Measurements from ENCODE around the gene SH3PXD2A. TPM values are rescaled to one million over a fixed set of nuclear protein-coding genes. Genes with fewer than 3 reads are reported as not detected.
A peak's percentile ranks its signal among the peaks of the same experiment; 100 is the strongest.
"Not testable (repeated sequence)": the region's sequence is repeated elsewhere in the genome, so short reads cannot be mapped to it uniquely, and the experiment has no call there.

SH3PXD2A gene
- total RNA-seq, 1 donor from 2014 or later = 38.6 TPM

DNA sequence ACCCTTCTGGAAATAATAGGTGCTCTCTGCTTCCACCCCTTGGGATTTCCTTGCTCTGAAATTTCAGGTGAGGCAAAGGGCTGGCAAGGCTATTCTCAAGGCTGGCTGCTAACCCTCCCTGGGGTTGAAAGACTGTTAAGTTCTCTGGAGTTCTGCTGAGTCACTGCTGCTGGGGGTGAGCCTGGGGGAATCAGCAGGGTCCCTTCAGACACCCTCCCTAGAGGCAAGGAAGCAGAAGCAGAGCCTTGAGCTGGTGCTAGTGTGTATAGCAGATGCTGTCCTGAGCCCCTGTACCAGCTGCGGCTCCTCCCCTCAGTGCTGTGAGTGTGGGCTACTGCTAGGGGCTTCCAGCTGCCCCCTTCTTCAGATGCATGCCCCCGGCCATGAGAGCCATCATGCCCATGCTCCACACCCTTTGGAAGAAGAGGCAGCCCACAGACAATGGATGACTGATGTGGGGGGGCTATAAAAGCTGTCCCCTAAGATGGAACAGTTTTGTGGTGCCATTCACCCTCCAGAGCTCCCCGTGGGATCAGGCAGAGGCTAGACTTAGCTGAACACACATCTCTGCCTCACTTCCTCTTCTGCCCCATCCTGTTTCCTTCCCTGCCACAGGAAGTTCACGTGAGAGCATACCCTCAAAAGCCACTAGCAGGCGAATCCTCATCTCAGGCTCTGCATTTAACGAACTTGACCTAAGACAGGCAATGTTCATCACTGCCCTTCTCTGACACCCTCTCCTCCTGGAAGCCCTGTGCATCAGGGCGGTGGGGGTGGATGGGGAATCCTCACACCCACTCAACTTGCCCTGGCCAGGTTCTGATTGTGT, 91.8 kb downstream of the SH3PXD2A start:
- Mint-ChIP-seq H3K27ac (peak overlapping the region; percentile 7), H3K4me3 (no peak overlapping the region)

DNA sequence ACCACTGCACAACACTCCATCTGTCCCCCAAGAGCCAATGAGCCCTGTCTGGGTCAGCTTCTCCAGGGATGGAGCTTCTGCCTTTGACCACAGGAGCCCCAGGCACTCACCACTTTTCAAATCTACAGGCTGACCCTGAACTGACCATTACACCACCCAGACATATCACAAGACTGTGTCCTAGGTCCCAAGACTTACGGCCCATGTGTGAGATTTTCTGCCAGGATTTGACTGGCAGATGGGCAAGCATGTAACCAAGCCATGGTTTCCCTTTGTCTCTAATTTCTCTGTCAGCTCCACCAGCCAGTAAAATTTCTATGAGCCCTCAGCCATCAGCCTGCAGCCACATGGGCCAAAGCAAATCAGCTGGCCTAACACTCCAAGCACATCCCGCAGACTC, 92.5 kb downstream of the SH3PXD2A start:
- peaks cover 5% of the 10 kb centered on the region for H3K36me3 Mint-ChIP-seq
- H3K4me1 Mint-ChIP-seq (ENCODE audit: unreplicated experiment) = peaks cover 49% of the 10 kb centered on the region
- no peak overlapping the region for H3K27ac Mint-ChIP-seq
- TF ChIP-seq, protein P1, sequence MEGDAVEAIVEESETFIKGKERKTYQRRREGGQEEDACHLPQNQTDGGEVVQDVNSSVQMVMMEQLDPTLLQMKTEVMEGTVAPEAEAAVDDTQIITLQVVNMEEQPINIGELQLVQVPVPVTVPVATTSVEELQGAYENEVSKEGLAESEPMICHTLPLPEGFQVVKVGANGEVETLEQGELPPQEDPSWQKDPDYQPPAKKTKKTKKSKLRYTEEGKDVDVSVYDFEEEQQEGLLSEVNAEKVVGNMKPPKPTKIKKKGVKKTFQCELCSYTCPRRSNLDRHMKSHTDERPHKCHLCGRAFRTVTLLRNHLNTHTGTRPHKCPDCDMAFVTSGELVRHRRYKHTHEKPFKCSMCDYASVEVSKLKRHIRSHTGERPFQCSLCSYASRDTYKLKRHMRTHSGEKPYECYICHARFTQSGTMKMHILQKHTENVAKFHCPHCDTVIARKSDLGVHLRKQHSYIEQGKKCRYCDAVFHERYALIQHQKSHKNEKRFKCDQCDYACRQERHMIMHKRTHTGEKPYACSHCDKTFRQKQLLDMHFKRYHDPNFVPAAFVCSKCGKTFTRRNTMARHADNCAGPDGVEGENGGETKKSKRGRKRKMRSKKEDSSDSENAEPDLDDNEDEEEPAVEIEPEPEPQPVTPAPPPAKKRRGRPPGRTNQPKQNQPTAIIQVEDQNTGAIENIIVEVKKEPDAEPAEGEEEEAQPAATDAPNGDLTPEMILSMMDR (conservative IDR thresholded peaks at IDR 0.05) = no peak
- H3K27me3 Mint-ChIP-seq = peaks cover 3% of the 10 kb centered on the region
- no peak overlapping the region for H3K4me3 Mint-ChIP-seq
- DNase-seq (ENCODE audit: extremely low spot score, unreplicated experiment) = no peak
- H3K9me3 Mint-ChIP-seq = peaks cover 2% of the 10 kb centered on the region

More for the DNA sequence above, 91.8 kb downstream of the SH3PXD2A start:
- Mint-ChIP-seq H3K27me3 (peaks cover 3% of the 10 kb centered on the region), H3K9me3 (peaks cover 4% of the 10 kb centered on the region), H3K36me3 (peaks cover 7% of the 10 kb centered on the region), H3K4me1 (ENCODE audit: unreplicated experiment) (peaks cover 49% of the 10 kb centered on the region)
- TF ChIP-seq, protein P1 (conservative IDR thresholded peaks at IDR 0.05) = no peak
- no peak for DNase-seq (ENCODE audit: extremely low spot score, unreplicated experiment)

DNA sequence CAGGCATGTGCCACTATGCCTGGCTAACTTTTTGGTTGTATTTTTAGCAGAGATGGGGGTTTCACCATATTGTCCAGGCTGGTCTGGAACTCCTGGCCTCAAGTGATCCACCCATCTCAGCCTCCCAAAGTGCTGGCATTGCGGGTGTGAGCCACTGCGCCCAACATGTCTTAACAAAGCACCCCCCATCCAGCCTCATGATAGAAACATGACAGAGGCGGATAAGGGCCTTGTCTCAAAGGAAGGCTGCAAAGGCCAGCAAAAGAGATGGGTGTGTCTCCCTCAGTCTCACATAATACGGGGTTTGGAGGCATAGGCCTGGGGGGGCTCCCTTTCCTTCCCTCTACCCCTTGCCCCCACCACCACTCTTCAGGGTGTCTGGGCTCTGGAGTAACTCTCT, 93.2 kb downstream of the SH3PXD2A start:
- Mint-ChIP-seq H3K36me3 (peaks cover 3% of the 10 kb centered on the region), H3K9me3 (no peaks in the 10 kb centered on the region), H3K27ac (no peak overlapping the region), H3K27me3 (peaks cover 3% of the 10 kb centered on the region), H3K4me1 (ENCODE audit: unreplicated experiment) (peaks cover 49% of the 10 kb centered on the region), H3K4me3 (no peak overlapping the region)
- TF ChIP-seq, protein P1 (conservative IDR thresholded peaks at IDR 0.05) = no peak
- DNase-seq (ENCODE audit: extremely low spot score, unreplicated experiment) = no peak

DNA sequence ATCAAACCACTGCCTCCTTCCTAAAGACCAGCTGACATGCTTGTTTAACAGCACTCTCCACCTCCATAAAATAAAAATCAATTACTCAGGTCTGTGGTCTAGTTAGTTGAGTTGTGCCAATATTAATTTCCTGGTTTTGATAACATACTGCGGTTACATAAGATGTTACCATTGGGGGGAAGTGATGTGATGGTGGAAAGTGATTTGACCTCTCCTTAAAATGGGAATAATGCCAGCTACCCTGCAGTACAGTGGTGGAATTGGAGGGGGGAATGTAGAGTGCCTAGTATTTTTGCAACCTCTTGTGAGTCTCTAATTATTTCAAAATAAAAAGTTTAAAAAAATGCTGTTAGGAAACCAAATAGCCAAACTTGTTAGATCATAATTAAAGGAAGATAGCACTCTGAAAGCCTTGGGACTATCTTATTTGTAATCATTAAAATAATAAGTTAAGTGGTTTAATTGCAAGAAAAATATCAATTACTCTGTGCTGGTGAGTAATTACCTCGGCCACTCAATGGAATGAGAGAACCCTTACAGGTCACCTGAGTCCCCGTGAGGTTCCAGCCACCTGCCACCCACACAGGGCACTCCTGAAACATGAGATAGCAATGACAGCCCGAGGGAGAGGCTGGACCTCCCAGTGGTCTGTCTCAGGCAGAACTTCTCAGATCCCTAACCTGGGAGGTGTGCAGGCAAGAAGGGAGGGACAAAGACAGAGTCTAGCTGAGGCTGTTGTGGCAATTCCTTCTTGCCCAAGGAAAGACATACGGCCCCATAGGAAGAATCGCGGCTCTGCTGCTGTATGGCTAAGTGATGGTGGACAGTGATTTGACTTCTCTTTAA, 94.1 kb downstream of the SH3PXD2A start:
- Mint-ChIP-seq H3K4me3 (no peak overlapping the region), H3K9me3 (no peaks in the 10 kb centered on the region), H3K36me3 (peaks cover under 1% of the 10 kb centered on the region), H3K27ac (peak overlapping the region; percentile 54), H3K4me1 (ENCODE audit: unreplicated experiment) (peaks cover 52% of the 10 kb centered on the region), H3K27me3 (peaks cover 3% of the 10 kb centered on the region)
- TF ChIP-seq, protein P1 (conservative IDR thresholded peaks at IDR 0.05) = no peak
- DNase-seq (ENCODE audit: extremely low spot score, unreplicated experiment) = no peak

DNA sequence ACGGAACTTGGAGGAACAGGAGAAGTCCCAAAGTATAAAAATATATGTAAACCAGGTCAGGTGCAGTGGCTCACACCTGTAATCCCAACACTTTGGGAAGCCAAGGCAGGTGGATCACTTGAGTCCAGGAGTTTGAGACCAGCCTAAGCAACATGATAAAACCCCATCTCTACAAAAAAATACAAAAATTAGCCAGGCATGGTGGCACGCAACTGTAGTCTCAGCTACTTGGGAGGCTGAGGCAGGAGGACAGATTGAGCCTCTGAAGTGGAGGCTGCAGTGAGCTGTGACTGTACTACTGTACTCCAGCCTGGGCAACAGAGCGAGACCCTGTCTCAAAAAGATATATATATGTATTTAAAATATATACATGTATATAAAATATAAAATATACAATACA, 95.1 kb downstream of the SH3PXD2A start:
- DNase-seq (ENCODE audit: extremely low spot score, unreplicated experiment); H3K36me3 Mint-ChIP-seq; H3K27ac Mint-ChIP-seq; H3K4me3 Mint-ChIP-seq; H3K27me3 Mint-ChIP-seq; H3K9me3 Mint-ChIP-seq: not testable (repeated sequence)
- peaks cover 48% of the 10 kb centered on the region for H3K4me1 Mint-ChIP-seq (ENCODE audit: unreplicated experiment)

Measured in type B pancreatic cell (in vitro differentiated cells).